Measurements from ENCODE around the gene ZNF536. TPM values are rescaled to one million over a fixed set of nuclear protein-coding genes. Genes with fewer than 3 reads are reported as not detected.
"Not testable (repeated sequence)": the region's sequence is repeated elsewhere in the genome, so short reads cannot be mapped to it uniquely, and the experiment has no call there.

The ZNF536 gene
- total RNA-seq, 1 donor from 2014 or later = 1.4 TPM

DNA sequence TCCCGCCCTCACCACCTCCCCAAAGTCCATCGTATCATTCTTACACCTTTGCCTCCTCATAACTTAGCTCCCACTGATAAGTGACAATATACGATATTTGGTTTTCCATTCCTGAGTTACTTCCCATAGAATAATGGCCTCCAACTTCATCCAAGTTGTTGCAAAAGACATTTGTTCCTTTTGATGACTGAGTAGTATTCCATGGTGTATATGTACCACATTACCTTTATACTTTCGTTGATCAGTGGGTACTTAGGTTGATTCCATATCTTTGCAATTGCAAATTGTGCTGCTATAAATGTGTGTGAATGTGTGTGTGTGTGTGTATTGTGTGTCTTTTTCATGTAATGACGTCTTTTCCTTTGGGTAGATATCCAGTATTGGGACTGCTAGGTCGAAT, 109.6 kb downstream of the ZNF536 start:
- DNase-seq (ENCODE audit: low spot score) = no peak

DNA sequence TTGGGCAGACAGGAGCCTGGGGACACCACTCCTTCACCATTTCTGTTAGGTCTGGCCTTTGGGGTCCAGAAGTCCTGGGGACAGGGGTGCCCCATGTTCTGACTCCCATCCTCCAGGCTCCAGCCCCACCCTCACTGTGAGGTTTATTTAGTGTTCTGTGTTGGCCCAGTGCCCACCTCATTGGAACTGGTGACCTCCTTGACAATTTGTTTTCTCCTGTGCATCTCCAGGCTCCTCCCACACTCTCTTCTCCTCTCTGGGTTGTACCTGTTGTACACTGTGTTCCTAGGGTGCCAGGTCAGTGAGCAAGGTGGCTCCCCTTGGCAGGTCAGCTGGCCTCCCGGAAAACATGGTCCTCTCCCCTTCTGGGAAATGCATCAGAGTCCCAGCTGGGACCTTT, 110.8 kb downstream of the ZNF536 start:
- no peak for DNase-seq (ENCODE audit: low spot score)

DNA sequence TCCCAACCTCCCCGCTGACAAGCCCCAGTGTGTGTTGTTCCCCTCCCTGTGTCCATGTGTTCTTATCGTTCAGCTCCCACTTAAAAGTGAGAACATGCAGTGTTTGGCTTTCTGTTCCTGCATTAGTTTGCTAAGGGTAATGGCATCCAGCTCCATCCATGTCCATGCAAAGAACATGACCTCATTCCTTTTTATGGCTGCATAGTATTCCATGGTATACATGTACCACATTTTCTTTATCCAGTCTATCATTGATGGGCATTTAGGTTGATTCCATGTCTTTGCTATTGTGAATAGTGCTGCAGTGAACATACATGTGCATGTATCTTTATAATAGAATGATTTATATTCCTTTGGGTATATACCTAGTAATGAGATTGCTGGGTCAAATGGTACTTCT, 114.1 kb downstream of the ZNF536 start:
- DNase-seq (ENCODE audit: low spot score) = not testable (repeated sequence)

GRCh38 chr19:30487178-30487577, 115.0 kb downstream of the ZNF536 start:
- DNase-seq (ENCODE audit: low spot score) = no peak

DNA sequence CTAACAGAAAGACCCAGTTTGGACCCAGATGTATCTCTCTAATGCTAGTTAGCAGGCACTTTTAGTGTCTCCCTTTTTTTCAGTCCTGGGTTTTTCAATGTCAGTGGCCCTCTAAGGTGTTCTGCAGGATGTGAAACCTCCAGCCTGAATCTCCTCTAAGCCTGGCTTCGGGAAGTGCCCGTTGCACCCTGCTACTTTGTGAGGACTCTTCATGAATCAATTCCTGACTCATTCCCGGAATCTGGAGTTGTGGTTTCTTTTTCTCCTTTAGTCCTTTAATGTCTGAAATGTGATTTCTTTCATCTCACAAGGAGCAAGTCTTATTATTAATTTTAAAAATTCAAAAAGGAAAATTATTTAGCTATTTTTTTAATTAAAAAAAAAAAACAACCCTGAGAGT, 116.0 kb downstream of the ZNF536 start:
- no peak for DNase-seq (ENCODE audit: low spot score)

DNA sequence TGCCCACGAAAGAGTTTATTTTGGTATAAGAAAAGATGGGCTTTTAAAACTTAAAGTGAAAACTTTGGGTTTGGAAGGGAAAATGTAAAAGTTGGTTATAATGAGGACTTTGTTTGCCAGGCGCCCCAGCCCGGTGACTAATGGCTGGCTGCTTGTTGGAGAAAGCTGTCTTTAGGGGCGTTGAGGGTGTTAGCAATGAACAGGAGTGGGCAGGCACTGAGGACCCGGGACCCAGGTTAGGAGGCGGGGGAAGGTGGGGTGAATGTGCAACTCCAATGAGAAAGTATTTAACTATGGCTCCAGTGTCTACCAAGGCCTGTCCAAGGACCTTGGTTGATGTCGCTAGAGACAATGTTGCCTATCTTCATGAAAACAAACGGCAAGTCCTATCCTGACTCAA, 118.6 kb downstream of the ZNF536 start:
- no peak for DNase-seq (ENCODE audit: low spot score)

DNA sequence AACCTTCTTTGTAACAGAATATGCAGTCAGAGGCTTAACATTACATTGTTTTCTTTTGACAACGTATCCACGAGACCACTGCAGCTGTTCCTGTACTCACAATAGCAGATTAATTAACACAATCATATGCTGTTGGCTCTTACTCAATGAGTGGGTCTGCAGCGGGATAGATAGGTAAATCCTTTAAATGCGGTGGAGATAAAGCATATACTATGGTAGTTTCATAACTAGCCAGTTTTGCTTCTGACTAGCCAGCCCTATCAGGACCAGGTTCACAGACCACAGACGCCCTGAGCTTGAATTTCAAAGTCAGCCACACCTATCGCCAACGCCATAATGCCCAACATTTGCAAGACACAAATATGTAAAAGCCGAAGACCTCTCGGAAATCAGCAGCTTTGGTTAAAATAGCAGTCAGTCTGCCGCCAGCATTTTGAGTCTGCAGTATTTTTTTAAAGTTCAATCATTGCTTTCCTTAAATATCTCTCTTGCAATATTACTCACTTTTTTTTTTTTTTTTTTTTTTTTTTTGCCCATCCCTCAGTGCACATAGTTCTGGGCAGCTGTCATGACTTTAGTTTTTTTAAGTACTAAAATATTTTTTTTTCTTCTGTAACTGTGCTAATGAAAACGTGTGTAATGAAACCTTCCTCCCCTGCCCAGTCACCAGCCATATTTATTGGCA, 120.5 kb downstream of the ZNF536 start:
- no peak for DNase-seq (ENCODE audit: low spot score)

DNA sequence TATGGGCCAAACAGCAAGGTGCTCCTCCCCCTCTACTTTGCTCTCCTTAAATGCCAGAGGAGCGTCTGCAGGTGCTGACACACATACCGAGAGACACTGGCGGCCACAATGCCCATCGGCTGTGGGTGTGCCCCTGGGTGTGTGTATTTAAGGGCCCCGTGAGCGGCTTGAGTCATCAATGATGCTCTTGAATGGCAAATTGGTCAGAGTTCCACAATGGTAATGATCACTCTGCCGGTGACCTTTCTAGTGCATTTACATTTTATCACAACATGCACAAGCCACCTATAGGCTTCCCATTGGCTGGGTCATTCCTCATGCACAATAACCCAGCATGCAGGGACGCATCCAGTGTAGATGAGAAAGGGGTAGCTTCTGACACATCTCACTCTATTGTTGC, 124.8 kb downstream of the ZNF536 start:
- no peak for DNase-seq (ENCODE audit: low spot score)

DNA sequence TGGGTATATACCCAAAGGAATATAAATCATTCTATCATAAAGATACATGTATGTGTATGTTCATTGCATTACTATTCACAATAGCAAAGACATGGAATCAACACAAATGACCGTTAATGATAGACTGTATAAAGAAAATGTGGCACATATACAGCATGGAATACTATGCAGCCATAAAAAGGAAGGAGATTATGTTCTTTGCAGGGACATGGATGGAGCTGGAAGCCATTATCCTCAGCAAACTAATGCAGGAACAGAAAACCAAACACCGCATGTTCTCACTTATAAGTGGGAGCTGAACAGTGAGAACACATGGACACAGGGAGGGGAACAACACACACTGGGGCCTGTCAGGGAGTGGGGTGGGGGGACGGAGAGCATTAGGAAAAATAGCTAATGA, 125.9 kb downstream of the ZNF536 start:
- not testable (repeated sequence) for DNase-seq (ENCODE audit: low spot score)

GRCh38 chr19:30498707-30499106, 126.5 kb downstream of the ZNF536 start:
- DNase-seq (ENCODE audit: low spot score) = no peak

DNA sequence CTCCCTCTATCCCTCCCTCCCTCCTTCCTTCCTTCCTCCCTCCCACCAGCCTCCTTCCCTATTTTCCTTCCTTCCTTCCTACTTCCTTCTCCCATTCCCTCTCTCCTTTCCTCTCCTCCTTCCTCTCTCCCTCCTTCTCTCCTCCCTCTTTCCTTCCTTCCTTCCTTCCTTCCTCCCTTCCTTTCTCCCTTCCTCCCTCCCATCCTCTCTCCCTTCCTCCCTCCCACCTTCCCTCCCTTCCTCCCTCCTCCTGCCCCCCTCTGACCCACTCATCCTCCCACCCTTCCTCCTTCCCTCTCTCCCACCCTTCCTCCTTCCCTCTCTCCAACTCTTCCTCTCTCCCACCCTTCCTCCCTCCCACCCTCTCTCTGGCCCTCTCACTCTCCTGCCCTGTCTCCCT, 132.1 kb downstream of the ZNF536 start:
- DNase-seq (ENCODE audit: low spot score) = no peak

- no peak for DNase-seq (ENCODE audit: low spot score)
Measured at GRCh38 chr19:30512176-30513081, 140.2 kb downstream of the ZNF536 start.

DNA sequence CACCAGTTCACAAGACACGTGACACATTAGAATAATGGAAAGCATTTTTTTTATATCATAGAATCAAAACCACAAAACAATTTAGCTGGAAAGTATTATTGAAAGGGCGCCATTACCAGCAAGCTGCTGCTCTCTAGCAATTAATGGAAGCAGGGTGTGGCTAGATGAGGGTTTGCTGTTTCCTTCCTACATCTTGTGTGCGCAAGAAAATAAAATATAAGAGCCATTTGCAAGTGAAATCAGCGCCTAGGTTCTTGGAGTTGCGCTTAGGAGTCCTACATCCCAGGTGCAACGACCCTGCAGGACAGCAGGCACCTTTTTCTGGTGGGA, 140.9 kb downstream of the ZNF536 start:
- DNase-seq (ENCODE audit: low spot score) = no peak

DNA sequence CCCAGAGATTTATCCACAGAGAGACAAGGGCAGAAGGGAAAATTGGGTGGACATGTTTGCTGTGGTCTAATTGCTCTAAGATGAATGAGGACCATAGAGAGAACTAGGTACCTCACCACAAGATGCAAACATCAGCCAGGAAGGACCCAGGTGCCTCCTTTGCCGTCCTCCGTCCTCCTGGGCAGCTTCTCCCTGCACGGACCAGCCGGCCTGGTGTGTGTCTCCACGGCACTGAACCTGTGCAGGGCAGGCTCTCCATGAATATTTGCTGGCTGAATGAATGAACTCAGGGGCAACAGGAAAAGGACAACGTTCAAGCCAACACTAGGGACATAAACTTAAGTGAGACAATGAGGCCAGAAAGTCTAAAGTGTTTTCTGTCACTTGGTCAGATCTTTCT, 143.9 kb downstream of the ZNF536 start:
- no peak for DNase-seq (ENCODE audit: low spot score)

DNA sequence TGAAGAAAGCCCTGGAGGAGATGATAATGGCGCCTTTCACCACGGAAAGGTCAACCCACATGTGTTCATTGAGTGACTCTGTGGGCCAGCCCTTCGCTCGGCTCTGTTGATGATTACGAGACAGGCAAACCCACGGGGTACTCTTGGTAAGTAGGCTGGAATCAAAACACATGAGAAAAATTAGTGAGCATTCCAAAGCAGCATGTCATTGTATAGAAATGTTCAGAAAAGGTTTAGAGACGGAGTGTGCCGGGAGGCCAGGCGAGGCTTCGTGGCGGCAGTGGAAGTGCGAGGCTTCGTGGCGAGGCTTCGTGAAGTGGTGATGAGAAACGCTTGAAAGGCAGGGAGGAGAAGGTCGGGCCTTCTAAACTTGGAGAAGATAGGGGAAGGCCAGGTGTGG, 144.3 kb downstream of the ZNF536 start:
- DNase-seq (ENCODE audit: low spot score) = no peak

DNA sequence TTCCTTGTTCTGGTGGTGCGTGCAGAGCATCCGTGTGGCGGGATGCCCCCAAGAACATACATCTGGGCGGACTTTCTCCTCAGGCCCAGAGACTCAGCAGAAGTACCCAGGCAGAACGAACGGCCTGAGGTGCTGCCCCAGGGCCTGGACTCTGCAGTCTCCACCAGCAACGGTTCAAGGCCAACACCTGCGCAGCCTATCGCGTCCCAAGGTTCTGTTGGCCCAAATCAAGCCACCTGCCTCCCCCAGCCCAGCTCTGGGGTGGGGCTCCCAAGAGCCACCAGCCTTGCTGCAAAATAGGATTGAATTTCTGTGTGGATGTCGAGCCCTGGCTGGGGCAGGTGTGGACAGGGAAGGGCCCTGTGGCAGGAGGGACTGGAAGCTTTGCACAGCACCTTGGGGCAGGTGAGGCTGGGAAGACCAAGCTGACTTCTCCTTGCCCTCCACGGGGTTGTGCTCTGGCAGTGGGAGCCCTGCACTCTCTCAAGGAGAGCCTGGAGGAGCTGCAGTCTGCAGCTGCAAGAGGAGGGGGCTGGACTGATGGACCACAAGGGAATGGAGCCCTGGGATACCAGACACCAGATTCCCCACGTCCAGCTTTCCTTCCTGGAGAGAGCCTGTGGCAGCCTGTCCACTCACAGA, 146.9 kb downstream of the ZNF536 start:
- no peak for DNase-seq (ENCODE audit: low spot score)

DNA sequence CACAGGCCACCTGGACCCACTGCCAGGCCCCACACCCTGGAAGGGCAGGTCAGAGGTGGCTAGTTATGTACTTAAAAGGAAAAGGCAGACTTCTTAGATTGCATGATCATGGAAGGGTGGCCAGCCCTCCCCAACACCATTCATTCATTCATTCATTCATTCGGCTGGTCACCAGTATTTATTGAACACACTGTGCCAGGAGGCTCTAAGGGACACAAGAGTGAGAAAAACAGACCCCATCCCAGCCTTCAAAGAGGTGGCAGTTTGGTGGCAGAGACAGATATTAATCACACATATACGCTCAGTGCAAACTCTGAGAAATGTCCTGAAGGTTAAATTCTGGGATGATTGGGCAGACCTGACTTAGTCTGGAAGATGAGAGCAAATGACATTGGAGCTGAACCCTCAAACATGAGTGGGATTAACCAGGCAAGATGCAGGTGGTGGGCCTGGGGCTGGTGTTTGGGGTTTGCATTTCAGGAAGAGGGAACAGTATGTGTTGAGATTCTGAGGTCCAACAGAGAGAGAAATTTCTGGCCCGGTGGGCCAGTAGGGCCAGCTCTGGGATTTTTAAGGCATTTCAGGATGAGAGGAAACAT, 147.5 kb downstream of the ZNF536 start:
- DNase-seq (ENCODE audit: low spot score) = no peak

DNA sequence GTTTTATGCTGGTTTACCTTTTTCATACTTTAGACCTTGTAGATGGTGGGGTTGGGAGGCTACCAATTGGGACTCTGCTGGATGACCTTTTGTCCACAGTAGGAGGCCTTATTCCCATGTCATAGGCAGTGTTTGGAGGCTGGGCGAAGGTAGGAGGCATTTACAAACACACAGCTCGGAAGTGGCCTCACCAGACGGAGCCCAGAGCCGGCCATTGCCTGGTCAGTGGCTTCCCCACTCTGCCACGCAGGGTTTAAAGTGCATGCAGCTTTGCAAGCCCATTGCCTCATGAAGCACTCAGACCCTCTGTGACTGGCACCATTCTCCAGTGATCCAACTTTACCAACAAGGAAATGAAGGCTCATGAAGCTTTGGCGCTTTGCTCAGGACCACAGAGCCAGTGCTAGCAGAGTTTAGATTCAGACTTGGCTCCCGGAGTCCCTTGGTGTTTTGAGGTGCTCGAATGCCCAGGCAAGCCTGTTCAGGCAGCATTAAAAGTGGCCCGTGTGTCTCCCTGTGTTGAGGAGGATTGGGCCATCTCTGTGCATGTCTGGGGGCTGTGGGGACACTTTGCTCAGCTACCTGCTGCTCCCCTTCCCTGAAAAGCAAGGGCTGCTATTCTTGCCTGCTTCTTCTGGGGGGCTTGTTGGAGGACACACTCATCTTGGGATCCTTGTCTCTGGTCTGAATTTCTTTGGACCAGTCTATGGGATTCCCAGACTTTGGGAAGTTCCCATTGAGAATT, 148.7 kb downstream of the ZNF536 start:
- no peak for DNase-seq (ENCODE audit: low spot score)

GRCh38 chr19:30521937-30522336, 149.8 kb downstream of the ZNF536 start:
- DNase-seq (ENCODE audit: low spot score) = no peak

DNA sequence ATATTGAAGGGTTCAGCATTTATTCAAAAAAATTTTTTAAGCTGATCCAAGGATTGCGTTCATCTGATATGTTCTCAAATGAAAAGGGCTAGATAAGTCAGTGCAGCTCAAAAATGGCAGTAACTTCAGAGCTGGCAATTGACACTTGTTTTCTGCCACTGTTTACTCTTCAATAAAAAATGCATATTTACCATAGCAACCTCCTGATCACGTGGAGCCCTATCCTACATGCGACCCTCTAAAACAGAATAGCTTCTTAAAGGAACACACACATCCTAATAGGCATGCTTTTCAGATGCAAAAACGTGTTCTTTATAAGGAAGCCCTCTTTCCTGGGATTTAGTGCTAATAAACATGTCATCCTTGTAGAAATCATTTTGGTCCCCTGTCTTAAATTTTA, 150.2 kb downstream of the ZNF536 start:
- DNase-seq (ENCODE audit: low spot score) = no peak

GRCh38 chr19:30523791-30524190, 151.6 kb downstream of the ZNF536 start:
- no peak for DNase-seq (ENCODE audit: low spot score)

DNA sequence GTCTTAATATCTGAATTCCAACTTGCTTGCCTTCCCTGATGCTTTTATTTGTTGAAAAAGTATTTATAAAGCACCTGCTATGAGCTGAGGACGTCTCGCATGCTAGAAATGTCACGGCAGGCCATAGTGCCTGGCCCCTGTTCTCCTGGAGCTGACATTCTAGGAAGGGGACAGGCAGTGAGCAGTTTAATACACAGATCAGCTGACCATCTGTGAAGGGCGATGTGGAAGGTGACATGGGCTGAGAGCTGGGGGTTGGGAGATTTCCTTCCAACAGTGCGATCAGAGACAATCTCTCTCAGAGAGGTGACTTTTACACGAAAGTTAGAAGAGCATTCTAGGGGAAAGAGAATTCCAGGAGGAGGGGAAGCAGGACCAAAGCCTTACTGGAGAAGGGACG, 153.2 kb downstream of the ZNF536 start:
- no peak for DNase-seq (ENCODE audit: low spot score)
